H1 (cell line): ENCODE results near the gene IL17REL. TPM values are rescaled to one million over a fixed set of nuclear protein-coding genes. Genes with fewer than 3 reads are reported as not detected.

Experiments
- CTCF ChIA-PET: fragments of 300-600 bp; sonication (Branson Sonifier 250); formaldehyde crosslinking; loops from one replicate; lab custom pipeline; 2021; ENCODE audit not compliant: partially characterized antibody; lab: Charles Lee
- POLR2A ChIA-PET: fragments of 300-600 bp; sonication (Branson Sonifier 250); formaldehyde crosslinking; loops from one replicate; lab custom pipeline; 2021; ENCODE audit warnings: inconsistent platforms; ENCODE audit not compliant: partially characterized antibody; lab: Charles Lee
- DNase-seq, 2 experiments: peaks; one replicate each; pipeline versions ENCODE4 v3.0.0 to v3.0.0-alpha.2; 2010 to 2022; ENCODE audit warnings: low spot score in 2 of 2, low read depth in 1 of 2, mixed read lengths in 1 of 2
- FAIRE-seq: peaks from 2 replicates; lab custom pipeline; 2011; peaks lifted over from hg19 to GRCh38; lab: Jason Lieb, UNC
- H2AFZ ChIP-seq: 2 replicates; pipeline ENCODE4 v1.8.1; 2012; ENCODE audit warnings: low read length, inconsistent platforms
- H2AK5ac ChIP-seq: 2 replicates; pipeline ENCODE4 v1.6.1; 2013; ENCODE audit warnings: low read depth, low read length
- H2BK120ac ChIP-seq: replicated peaks from 2 replicates; pipeline ENCODE3; 2013; ENCODE audit warnings: low read depth, low read length, inconsistent platforms
- H2BK12ac ChIP-seq: 2 replicates; pipeline ENCODE4 v1.6.1; 2013; ENCODE audit warnings: low read depth, low read length
- H2BK15ac ChIP-seq: 2 replicates; pipeline ENCODE4 v1.6.1; 2013; ENCODE audit warnings: low read length
- H2BK20ac ChIP-seq: 2 replicates; pipeline ENCODE4 v1.6.1; 2013; ENCODE audit warnings: low read length
- H2BK5ac ChIP-seq: 2 replicates; pipeline ENCODE4 v1.6.1; 2013; ENCODE audit warnings: low read depth, low read length
- H3K14ac ChIP-seq: 2 replicates; pipeline ENCODE4 v1.6.1; 2013; ENCODE audit warnings: inconsistent platforms; ENCODE audit not compliant: insufficient read length
- H3K18ac ChIP-seq: 2 replicates; pipeline ENCODE4 v1.6.1; 2013; ENCODE audit warnings: low read length; ENCODE audit errors: extremely low read depth
- H3K23ac ChIP-seq: 2 replicates; pipeline ENCODE4 v1.6.1; 2013; ENCODE audit warnings: inconsistent platforms; ENCODE audit not compliant: insufficient read length
- H3K23me2 ChIP-seq: 2 replicates; pipeline ENCODE4 v1.6.1; 2013; ENCODE audit warnings: low read depth, low read length
- H3K27ac ChIP-seq: 2 replicates; pipeline ENCODE4 v1.6.1; 2011; ENCODE audit warnings: low read depth, low read length, inconsistent platforms
- H3K27me3 ChIP-seq, 4 experiments: replicated peaks in 1 of 4; 1 replicate in 1 of 4; 2 replicates in 3 of 4; pipeline versions ENCODE4 v1.6.1 to v1.8.1; 2011 to 2013; ENCODE audit warnings: low read length in 3 of 4, mild to moderate bottlenecking in 3 of 4, inconsistent platforms in 2 of 4, mixed read lengths in 2 of 4, moderate library complexity in 1 of 4; ENCODE audit not compliant: control insufficient read depth in 3 of 4, insufficient read depth in 3 of 4; ENCODE audit errors: extremely low read depth in 1 of 4
- H3K36me3 ChIP-seq, 4 experiments: 2 replicates each; pipeline versions ENCODE4 v1.6.1 to v1.8.1; 2011 to 2013; ENCODE audit warnings: mild to moderate bottlenecking in 4 of 4, low read length in 3 of 4, moderate library complexity in 2 of 4, control low read depth in 1 of 4, inconsistent platforms in 1 of 4; ENCODE audit not compliant: insufficient read depth in 4 of 4, control insufficient read depth in 2 of 4
- H3K4ac ChIP-seq: replicated peaks from 2 replicates; pipeline ENCODE3; 2013; ENCODE audit warnings: low read length, low read depth, mixed read lengths, inconsistent platforms; ENCODE audit not compliant: insufficient read length
- H3K4me1 ChIP-seq, 4 experiments: replicated peaks in 1 of 4; 1 replicate in 1 of 4; 2 replicates in 3 of 4; pipeline versions ENCODE4 v1.6.1 to v1.8.1; 2011 to 2013; ENCODE audit warnings: low read length in 3 of 4, inconsistent platforms in 2 of 4, mixed read lengths in 1 of 4; ENCODE audit not compliant: insufficient read depth in 4 of 4, control insufficient read depth in 3 of 4
- H3K4me2 ChIP-seq, 2 experiments: 2 replicates each; pipeline versions ENCODE4 v1.6.1 to v1.8.1; 2011 to 2013; ENCODE audit warnings: low read depth in 2 of 2, low read length in 2 of 2, control low read depth in 1 of 2, inconsistent platforms in 1 of 2, mild to moderate bottlenecking in 1 of 2; ENCODE audit not compliant: insufficient read depth in 1 of 2
- H3K4me3 ChIP-seq, 4 experiments: fragments of 200-600, 300-600 bp in 1 of 4; sonication (generic), shearing (Covaris generic), sonication (Bioruptor Twin) in 1 of 4; 2 replicates each; pipeline versions ENCODE4 v1.5.1 to v1.8.1; 2011 to 2016; ENCODE audit warnings: low read length in 4 of 4, low read depth in 3 of 4, control low read depth in 2 of 4, inconsistent platforms in 2 of 4, mild to moderate bottlenecking in 2 of 4, mixed read lengths in 1 of 4, moderate library complexity in 1 of 4; ENCODE audit not compliant: insufficient read depth in 2 of 4; ENCODE audit errors: extremely low read depth in 1 of 4
- H3K56ac ChIP-seq: replicated peaks from 2 replicates; pipeline ENCODE3; 2013; ENCODE audit warnings: low read depth, mild to moderate bottlenecking, mixed read lengths, low read length, inconsistent platforms; ENCODE audit not compliant: insufficient read length
- H3K79me1 ChIP-seq: 2 replicates; pipeline ENCODE4 v1.6.1; 2013; ENCODE audit warnings: low read depth, low read length, control low read depth
- H3K79me2 ChIP-seq, 2 experiments: 2 replicates each; pipeline versions ENCODE4 v1.6.1 to v1.8.1; 2012 to 2013; ENCODE audit warnings: low read length in 2 of 2, mild to moderate bottlenecking in 2 of 2, inconsistent platforms in 1 of 2; ENCODE audit not compliant: insufficient read depth in 2 of 2, control insufficient read depth in 1 of 2
- H3K9ac ChIP-seq, 4 experiments: replicated peaks in 1 of 4; 1 replicate in 1 of 4; 2 replicates in 3 of 4; pipeline versions ENCODE4 v1.6.1 to v1.8.1; 2011 to 2013; ENCODE audit warnings: low read depth in 3 of 4, low read length in 3 of 4, control low read depth in 2 of 4, mild to moderate bottlenecking in 2 of 4, moderate library complexity in 2 of 4, inconsistent platforms in 1 of 4; ENCODE audit errors: extremely low read depth in 1 of 4
- H3K9me3 ChIP-seq, 2 experiments: 2 replicates each; pipeline versions ENCODE4 v1.6.1 to v1.8.1; 2012 to 2013; ENCODE audit warnings: mild to moderate bottlenecking in 2 of 2, moderate library complexity in 2 of 2, control low read depth in 1 of 2, inconsistent platforms in 1 of 2, low read depth in 1 of 2, low read length in 1 of 2, mixed read lengths in 1 of 2; ENCODE audit not compliant: insufficient read depth in 2 of 2
- H4K20me1 ChIP-seq, 2 experiments: replicated peaks in 1 of 2; 2 replicates each; pipeline versions ENCODE3 to v1.8.1; 2011 to 2013; ENCODE audit warnings: inconsistent platforms in 2 of 2, low read length in 2 of 2, mild to moderate bottlenecking in 1 of 2; ENCODE audit not compliant: insufficient read depth in 2 of 2, control insufficient read depth in 1 of 2
- H4K5ac ChIP-seq: 2 replicates; pipeline ENCODE4 v1.6.1; 2013; ENCODE audit warnings: low read length, low read depth, mixed read lengths, inconsistent platforms; ENCODE audit not compliant: insufficient read length
- H4K8ac ChIP-seq: 2 replicates; pipeline ENCODE4 v1.8.0; 2013; ENCODE audit warnings: mild to moderate bottlenecking, moderate library complexity, low read length, inconsistent platforms; ENCODE audit not compliant: insufficient read depth; ENCODE audit errors: extremely low read depth
- H4K91ac ChIP-seq: replicated peaks from 2 replicates; pipeline ENCODE3; 2013; ENCODE audit warnings: low read length, mixed read lengths, inconsistent platforms; ENCODE audit not compliant: insufficient read length
- BRCA1 ChIP-seq: IDR thresholded peaks from 2 replicates; pipeline ENCODE4 v1.6.1; 2012; ENCODE audit warnings: low read depth, low read length, improper control_type of control experiment
- EZH2 ChIP-seq: fragments of 200-600 bp; sonication (generic); IDR thresholded peaks from 2 replicates; pipeline ENCODE4 v1.7.1; 2012; ENCODE audit warnings: low read depth, mild to moderate bottlenecking, moderate library complexity, low read length, inconsistent platforms; ENCODE audit not compliant: severe bottlenecking
- GTF2F1 ChIP-seq: IDR thresholded peaks from 2 replicates; pipeline ENCODE4 v1.6.1; 2012; ENCODE audit warnings: low read depth, low read length, improper control_type of control experiment, borderline replicate concordance
- RAD21 ChIP-seq, 2 experiments: IDR thresholded peaks in 1 of 2; conservative IDR thresholded peaks in 1 of 2; 2 replicates each; pipeline ENCODE4 v1.6.1; 2011; ENCODE audit warnings: low read depth in 2 of 2, low read length in 2 of 2, improper control_type of control experiment in 1 of 2, inconsistent platforms in 1 of 2, mild to moderate bottlenecking in 1 of 2, moderate library complexity in 1 of 2
- SAP30 ChIP-seq: fragments of 300-600 bp; sonication (generic); IDR thresholded peaks from 2 replicates; pipeline ENCODE4 v1.7.1; 2012; ENCODE audit warnings: low read length, moderate library complexity, mild to moderate bottlenecking, inconsistent platforms; ENCODE audit not compliant: insufficient read depth, insufficient replicate concordance
- SIX5 ChIP-seq: IDR thresholded peaks from 2 replicates; pipeline ENCODE4 v1.6.1; 2011; ENCODE audit warnings: mild to moderate bottlenecking, low read depth, low read length
- SP2 ChIP-seq: IDR thresholded peaks from 2 replicates; pipeline ENCODE4 v1.6.1; 2012; ENCODE audit warnings: mild to moderate bottlenecking, low read length, inconsistent platforms
- SP4 ChIP-seq: IDR thresholded peaks from 2 replicates; pipeline ENCODE4 v1.6.1; 2012; ENCODE audit warnings: low read length, inconsistent platforms
- USF2 ChIP-seq: IDR thresholded peaks from 2 replicates; pipeline ENCODE4 v1.6.1; 2011; ENCODE audit warnings: low read length, improper control_type of control experiment
- WGBS, 2 experiments: shearing (Covaris generic) in 1 of 2; methylation state at CpG; one replicate each; pipeline versions ENCODE4 v1.1.6 to v1.1.7; 2013 to 2015; ENCODE audit warnings: low lambda C conversion rate in 2 of 2, mixed read lengths in 2 of 2, inconsistent platforms in 1 of 2, low coverage in 1 of 2, missing lambda C conversion rate in 1 of 2; ENCODE audit not compliant: insufficient replicate concordance in 2 of 2, insufficient coverage in 1 of 2, insufficient read length in 1 of 2; ENCODE audit errors: extremely low coverage in 1 of 2, missing lambda C conversion rate in 1 of 2; 5-methylcytosine and 5-hydroxymethylcytosine counted together
- polyA plus RNA-seq, 7 experiments: library from polyadenylated mRNA; depleted of rRNA in 3 of 7; stranded (reverse) in 5 of 7; unstranded in 2 of 7; fragments of >200 nt in 5 of 7; fragments of 200-250 nt in 2 of 7; gene quantifications; 1 replicate in 5 of 7; 2 replicates in 1 of 7; 4 replicates in 1 of 7; pipeline versions ENCODE4 v1.2.1 to v1.2.3, GENCODE V29; 2011 to 2013; ENCODE audit warnings: missing spikeins in 2 of 7, mixed read lengths in 2 of 7
- total RNA-seq: library from RNA; stranded (reverse); fragmentation: NEBNext Ultra II Directional; extraction: Animal tissue kit (Norgen Biotek cat#: 25700); gene quantifications from 2 replicates; pipeline ENCODE4 v1.2.1, GENCODE V29; 2021

IL17REL gene
- total and polyA plus RNA-seq, 2 of the 8 experiments (the other 6 are each of a cell fraction or from before 2014, with no cell fraction given), result 0.15 to 0.20 TPM

- Histone ChIP-seq H2AK5ac (no peak overlapping the region), H4K20me1 (peaks cover 0 to 2% of the 10 kb centered on the region in 2 experiments), H3K14ac (no peak overlapping the region), H2AFZ (no peak overlapping the region), H3K79me1 (no peaks in the 10 kb centered on the region), H3K4ac (no peak overlapping the region), H3K9ac (no peak overlapping the region), H3K36me3 (no peaks in the 10 kb centered on the region), H3K23ac (no peak overlapping the region), H3K27me3 (no peaks in the 10 kb centered on the region), H3K56ac (no peak overlapping the region), H2BK20ac (no peak overlapping the region; the same call in 1 of the 2 replicates), H3K4me1 (peaks cover 0 to 29% (median 15%) of the 10 kb centered on the region in 4 experiments; a peak in 5 of 7 replicates), H3K9me3 (no peaks in the 10 kb centered on the region), H2BK12ac (peak overlapping the region; percentile 68; the same call in 1 of the 2 replicates), H4K91ac (peak overlapping the region; percentile 91), H3K23me2 (no peaks in the 10 kb centered on the region), H3K79me2 (no peaks in the 10 kb centered on the region), H2BK15ac (no peak overlapping the region), H3K27ac (no peak overlapping the region), H3K4me3 (no peak overlapping the region), H3K4me2 (no peak overlapping the region), H4K5ac (no peak overlapping the region), H2BK120ac (no peak overlapping the region), H4K8ac (peak overlapping the region; percentile 68; the same call in 1 of the 2 replicates), H2BK5ac (peak overlapping the region; percentile 83; the same call in 1 of the 2 replicates), H3K18ac (no peak overlapping the region)
- ChIA-PET CTCF (interaction anchor here (0.5 to 2.4 kb wide), 7 partner anchors 16 to 543 kb away, joined by 3 to 11 read pairs (median 4); no protein-coding TSS in a partner anchor), POLR2A (interaction anchor here (0.7 to 1.9 kb wide), 7 partner anchors 8 to 287 kb away, joined by 3 to 10 read pairs (median 4); partner anchors contain the start of gene PIM3)
- no peak for DNase-seq
- TF ChIP-seq SIX5 (no peak), EZH2 (no peak), SAP30 (no peak), GTF2F1 (no peak), BRCA1 (no peak), RAD21 (IDR thresholded peaks at IDR 0.05 in 1 of 2, conservative IDR thresholded peaks at IDR 0.05 in 1 of 2; ENCODE audit: low read depth in 2 of 2, low read length in 2 of 2) (no peak), SP2 (no peak), USF2 (no peak), SP4 (no peak)
- FAIRE-seq, result no peak
- WGBS, 2 experiments, result 96% methylated on average over 4 of the region's 4 CpGs; no CpG with 5 or more reads in 1 of the 2 experiments
These were observed 60.9 kb downstream of the IL17REL start for GRCh38 chr22:49951678-49951985.
